Daoy (cell line): Measurements from ENCODE around the gene TAP1. TPM values are rescaled to one million over a fixed set of nuclear protein-coding genes. Genes with fewer than 3 reads are reported as not detected.

Source experiments
- DNase-seq: peaks from one replicate; pipeline ENCODE4 v3.0.0-alpha.2; 2015; ENCODE audit warnings: low read depth
- total RNA-seq: library from RNA; depleted of rRNA; stranded (reverse); fragments of >200 nt; shearing (Covaris generic); gene quantifications from 2 replicates; pipeline ENCODE4 v1.2.3, GENCODE V29; 2014; rRNA removed

TAP1 gene
- total RNA-seq, 1 experiment from 2014 or later = 78.8 TPM

- DNase-seq = no peak
These were observed 54.3 kb downstream of the TAP1 start for GRCh38 chr6:32799168-32799567.

GRCh38 chr6:32796848-32797776, 56.4 kb downstream of the TAP1 start:
- peak; percentile 75 for DNase-seq

Other genes starting within 250 kb of the TAP1 start
- 0.27 and 0.40 TPM in 2 replicates for gene HLA-DQA1, start 216.3 kb downstream of the TAP1 start, total RNA-seq
- gene HLA-DQB1, start 187.0 kb downstream of the TAP1 start, total RNA-seq = 0.23 and 0.51 TPM in 2 replicates
- gene HLA-DQA2, start 112.3 kb downstream of the TAP1 start, total RNA-seq = not detected in 2 replicates
- not detected in 2 replicates for gene HLA-DQB2, start 90.2 kb downstream of the TAP1 start, total RNA-seq
- gene HLA-DOB, start 36.7 kb downstream of the TAP1 start, total RNA-seq = 0.63 TPM in 1 of 2 replicates, not detected in the other
- gene TAP2, start 15.0 kb downstream of the TAP1 start, total RNA-seq = 41.9 and 183 TPM in 2 replicates
- gene PSMB8, start 9.7 kb downstream of the TAP1 start, total RNA-seq = 108 and 133 TPM in 2 replicates
- gene PSMB9, start 488 bp upstream of the TAP1 start, total RNA-seq = 76.5 and 99.3 TPM in 2 replicates
- 0.23 and 3.2 TPM in 2 replicates for gene HLA-DMB, start 87.3 kb upstream of the TAP1 start, total RNA-seq
- gene HLA-DMA, start 99.4 kb upstream of the TAP1 start, total RNA-seq = 0.11 and 1.8 TPM in 2 replicates
- gene BRD2, start 114.9 kb upstream of the TAP1 start, total RNA-seq = 108 and 128 TPM in 2 replicates
- gene HLA-DOA, start 155.9 kb upstream of the TAP1 start, total RNA-seq = 1.9 TPM in 1 of 2 replicates, not detected in the other
- gene HLA-DPA1, start 219.9 kb upstream of the TAP1 start, total RNA-seq = 4.2 and 13.8 TPM in 2 replicates
- gene HLA-DPB1, start 222.3 kb upstream of the TAP1 start, total RNA-seq = 25.4 and 34.6 TPM in 2 replicates